Suprapubic skin (tissue), 3 donors: ENCODE data around the gene CFH.

Experiments
- EP300 ChIP-seq: sonication (generic); formaldehyde crosslinking; IDR thresholded peaks from one replicate; pipeline ENCODE4 v1.6.1; 2017; ENCODE audit warnings: antibody characterized with exemption
- POLR2A ChIP-seq, 2 donors: fragments of 450-650 bp; IDR thresholded peaks; one replicate each; pipeline ENCODE4 v1.6.1; 2017; ENCODE audit warnings: antibody characterized with exemption in 2 of 2, mild to moderate bottlenecking in 2 of 2, moderate library complexity in 2 of 2
- TF ChIP-seq, protein P1 (sequence below), 2 donors: fragments of 200-600 bp in 1 of 2; fragments of 450-650 bp in 1 of 2; sonication (generic) in 1 of 2; IDR thresholded peaks; one replicate each; pipeline ENCODE4 v1.5.1; 2016 to 2019; ENCODE audit warnings: antibody characterized with exemption in 2 of 2, mild to moderate bottlenecking in 1 of 2, moderate library complexity in 1 of 2

DNA sequence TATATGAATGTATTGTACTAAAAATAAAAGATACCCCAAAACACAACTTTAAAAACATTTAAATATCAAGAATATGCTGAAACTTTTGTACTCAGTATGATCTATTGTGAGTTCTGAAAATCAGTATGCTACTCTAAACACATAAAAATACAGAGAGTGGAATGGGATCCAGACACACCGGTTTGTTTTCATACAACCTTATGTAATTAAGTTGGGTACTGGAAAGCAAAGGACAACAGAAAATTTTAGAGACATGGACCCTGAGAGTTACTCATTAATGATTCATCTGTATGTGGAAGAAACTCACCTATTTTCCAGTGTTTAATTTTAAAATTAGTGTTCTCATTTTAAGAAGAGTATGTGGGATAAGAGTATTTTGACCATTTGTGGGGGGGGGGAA is 121.9 kb downstream of the CFH start:
- TF ChIP-seq, protein P1, sequence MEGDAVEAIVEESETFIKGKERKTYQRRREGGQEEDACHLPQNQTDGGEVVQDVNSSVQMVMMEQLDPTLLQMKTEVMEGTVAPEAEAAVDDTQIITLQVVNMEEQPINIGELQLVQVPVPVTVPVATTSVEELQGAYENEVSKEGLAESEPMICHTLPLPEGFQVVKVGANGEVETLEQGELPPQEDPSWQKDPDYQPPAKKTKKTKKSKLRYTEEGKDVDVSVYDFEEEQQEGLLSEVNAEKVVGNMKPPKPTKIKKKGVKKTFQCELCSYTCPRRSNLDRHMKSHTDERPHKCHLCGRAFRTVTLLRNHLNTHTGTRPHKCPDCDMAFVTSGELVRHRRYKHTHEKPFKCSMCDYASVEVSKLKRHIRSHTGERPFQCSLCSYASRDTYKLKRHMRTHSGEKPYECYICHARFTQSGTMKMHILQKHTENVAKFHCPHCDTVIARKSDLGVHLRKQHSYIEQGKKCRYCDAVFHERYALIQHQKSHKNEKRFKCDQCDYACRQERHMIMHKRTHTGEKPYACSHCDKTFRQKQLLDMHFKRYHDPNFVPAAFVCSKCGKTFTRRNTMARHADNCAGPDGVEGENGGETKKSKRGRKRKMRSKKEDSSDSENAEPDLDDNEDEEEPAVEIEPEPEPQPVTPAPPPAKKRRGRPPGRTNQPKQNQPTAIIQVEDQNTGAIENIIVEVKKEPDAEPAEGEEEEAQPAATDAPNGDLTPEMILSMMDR (IDR thresholded peaks at IDR 0.05): no peak
- TF ChIP-seq POLR2A (IDR thresholded peaks at IDR 0.05) (no peak), EP300 (no peak)
